22Rv1 (cell line): ENCODE results near the gene DCBLD2.

ENCODE experiments used
- H3K27ac ChIP-seq: fragments of 450-650 bp; 2 replicates; pipeline ENCODE4 v1.5.1; 2017
- CTCF ChIP-seq: fragments of 450-650 bp; IDR thresholded peaks from 2 replicates; pipeline ENCODE4 v1.5.1; 2017; ENCODE audit warnings: mild to moderate bottlenecking
- ZFX ChIP-seq: fragments of 450-650 bp; IDR thresholded peaks from 2 replicates; pipeline ENCODE4 v1.6.1; 2017; ENCODE audit warnings: antibody characterized with exemption, borderline replicate concordance

The DCBLD2 gene

DNA sequence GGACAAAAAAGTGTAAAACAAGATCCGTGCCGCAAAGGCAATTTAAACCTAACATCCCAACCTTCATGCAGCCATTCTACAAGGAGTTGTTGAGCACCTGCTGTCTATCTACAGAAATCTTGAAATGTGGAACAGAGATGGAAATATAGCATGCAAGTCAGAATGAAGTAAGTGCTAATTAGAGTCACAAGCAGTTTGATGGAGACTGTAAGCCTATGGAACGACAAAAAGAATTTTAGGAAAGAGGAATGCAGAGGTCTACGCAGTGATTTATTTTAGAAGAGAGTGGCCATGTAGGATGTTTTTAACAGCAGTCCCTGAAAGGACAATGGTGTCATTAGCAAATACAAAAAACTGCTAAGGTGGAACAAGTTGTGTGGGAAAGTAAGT lies 851 bp upstream of the DCBLD2 start:
- H3K27ac ChIP-seq = peak overlapping the region; percentile 73
- TF ChIP-seq ZFX = no peak

DNA sequence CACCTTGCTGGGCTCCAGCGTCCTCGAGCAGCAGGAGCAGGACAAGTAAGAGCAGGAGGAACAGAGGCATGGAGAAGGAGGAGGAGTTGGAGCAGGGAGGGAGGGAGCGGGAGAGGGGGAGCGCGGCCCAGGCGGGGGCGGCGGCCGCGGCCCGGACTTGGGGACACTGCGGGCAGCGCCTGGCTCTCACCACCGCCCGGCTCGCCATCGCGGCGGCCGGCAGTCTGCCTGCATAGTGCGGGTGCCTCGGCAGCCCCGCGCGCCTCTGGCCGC lies 440 bp downstream of the DCBLD2 start:
- TF ChIP-seq CTCF = no peak
- TF ChIP-seq ZFX = no peak
- peak overlapping the region; percentile 73 for H3K27ac ChIP-seq

DNA sequence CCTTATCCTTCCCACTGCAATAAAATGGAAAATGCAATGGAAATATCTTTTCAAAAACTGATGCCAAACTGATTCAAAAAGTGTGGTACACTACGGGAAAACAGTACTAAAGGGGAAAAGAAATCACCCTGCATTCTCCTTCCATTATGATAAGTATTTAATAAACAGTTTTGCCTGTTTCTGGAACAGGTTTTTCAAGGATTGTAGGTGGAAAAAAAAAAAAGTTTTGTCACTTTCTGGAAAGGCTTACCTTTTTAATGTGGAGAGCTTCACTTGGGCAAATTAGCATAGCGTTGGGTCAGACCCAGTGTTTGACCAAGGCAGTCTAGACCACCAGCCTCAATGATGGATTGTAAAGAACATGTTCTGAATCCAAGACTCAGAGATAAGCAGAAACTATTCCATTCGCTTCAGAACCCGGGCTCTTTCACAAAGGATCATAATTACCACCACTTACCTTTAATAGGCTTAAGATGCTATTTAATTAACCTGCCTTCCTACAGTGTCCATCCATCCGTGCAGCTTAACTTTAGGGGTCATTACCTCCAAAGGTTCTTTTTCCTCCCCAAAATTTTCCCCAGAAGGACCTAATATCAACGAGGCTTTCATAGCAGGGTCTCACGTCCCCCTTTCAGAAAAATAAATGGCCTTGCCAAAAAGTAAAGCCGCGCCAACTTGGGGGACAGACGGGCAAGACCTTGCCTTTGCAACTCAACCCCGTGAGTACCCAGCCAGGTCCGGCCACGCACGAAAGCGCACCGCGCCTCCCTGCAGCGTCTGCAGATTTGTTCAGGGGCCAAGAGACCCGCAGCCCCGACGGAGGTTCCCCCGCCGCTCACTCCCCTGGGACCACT lies 1.0 kb downstream of the DCBLD2 start:
- H3K27ac ChIP-seq = peak overlapping the region; percentile 73; the same call in 1 of the 2 replicates
- TF ChIP-seq CTCF (no peak), ZFX (no peak)

DNA sequence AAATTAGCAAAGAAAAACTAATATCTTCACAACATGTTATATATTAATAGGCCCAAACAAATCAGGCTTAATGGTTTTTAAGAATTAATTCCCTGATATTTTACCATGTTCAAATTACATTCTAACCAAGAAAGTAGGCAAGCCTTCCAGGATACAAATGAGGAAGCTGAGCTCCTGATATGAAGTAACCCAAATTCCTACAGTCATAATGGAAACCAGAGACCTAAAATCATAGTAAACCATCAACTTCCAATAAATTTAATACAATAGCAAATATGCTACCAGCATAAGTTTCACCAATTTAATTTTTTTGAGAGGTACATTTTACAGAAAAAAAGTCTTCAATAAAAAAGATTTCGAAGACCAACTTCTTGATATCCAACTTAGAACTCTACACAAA lies 3.8 kb downstream of the DCBLD2 start:
- TF ChIP-seq CTCF (no peak), ZFX (no peak)
- H3K27ac ChIP-seq = no peak overlapping the region

DNA sequence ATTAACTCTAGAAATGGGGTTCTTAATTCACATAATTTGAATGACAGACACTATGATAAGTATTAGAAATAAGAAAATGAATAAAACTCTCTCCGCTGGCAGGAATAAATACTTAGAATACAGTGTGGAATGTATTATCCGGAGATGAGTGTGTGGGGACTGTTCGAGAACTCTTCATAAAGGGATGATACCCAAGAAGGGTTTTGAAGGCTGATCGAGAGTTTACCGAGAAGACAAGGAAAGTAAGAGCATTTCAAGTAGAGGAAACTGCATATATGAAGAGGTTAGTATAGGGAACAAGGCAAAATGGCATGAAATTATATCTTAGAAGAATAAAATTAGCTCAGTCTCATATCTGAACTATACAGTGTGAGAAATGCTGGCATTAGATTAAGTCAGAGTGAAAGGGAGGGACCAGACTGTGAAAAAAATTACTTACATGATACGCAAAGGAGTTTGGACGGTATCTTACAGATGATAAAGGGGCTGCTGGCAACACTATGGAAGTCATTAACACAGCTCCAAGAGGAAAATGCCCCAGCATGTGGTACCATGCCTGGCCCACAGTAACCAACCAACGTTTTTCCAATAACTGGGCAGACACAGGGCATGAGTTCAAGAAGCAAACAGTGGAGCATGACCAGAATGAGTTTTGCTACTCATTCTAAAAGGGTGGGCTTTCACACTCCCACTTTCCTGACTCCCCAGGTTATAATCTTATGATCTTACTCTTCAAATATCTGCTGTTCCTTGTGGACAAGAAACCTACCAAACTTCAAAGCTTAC lies 6.5 kb downstream of the DCBLD2 start:
- no peak overlapping the region for H3K27ac ChIP-seq

DNA sequence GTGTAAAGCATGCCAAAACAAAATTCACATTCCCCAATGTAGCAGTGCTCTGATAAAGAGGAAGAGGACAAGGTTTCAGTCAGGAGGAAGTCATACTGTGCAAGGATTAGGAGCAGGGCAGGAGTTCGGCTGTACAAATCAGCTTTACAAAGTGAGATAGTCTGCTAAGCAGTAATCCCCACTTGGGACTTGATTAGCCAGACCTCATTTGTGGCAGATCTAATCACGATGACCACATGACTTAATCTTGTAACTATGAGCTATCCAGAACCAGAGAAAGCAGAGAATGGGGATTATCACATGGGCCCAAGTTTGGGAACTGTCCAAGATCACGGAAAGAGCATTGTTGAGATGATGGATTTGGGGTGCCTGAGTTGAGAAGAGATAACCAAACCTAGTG lies 7.8 kb downstream of the DCBLD2 start:
- TF ChIP-seq CTCF (no peak), ZFX (no peak)
- H3K27ac ChIP-seq = no peak overlapping the region

More for the DNA sequence above, 6.5 kb downstream of the DCBLD2 start:
- TF ChIP-seq CTCF = no peak
- no peak for TF ChIP-seq ZFX

GRCh38 chr3:98892263-98892662 lies 9.2 kb downstream of the DCBLD2 start:
- no peak overlapping the region for H3K27ac ChIP-seq

More at GRCh38 chr3:98892263-98892662, 9.2 kb downstream of the DCBLD2 start:
- TF ChIP-seq ZFX = no peak
- no peak for TF ChIP-seq CTCF
